ENCODE results near the gene MBD5. TPM values are rescaled to one million over a fixed set of nuclear protein-coding genes. Genes with fewer than 3 reads are reported as not detected.
"Not testable (repeated sequence)": the region's sequence is repeated elsewhere in the genome, so short reads cannot be mapped to it uniquely, and the experiment has no call there.

The MBD5 gene
- total RNA-seq, 4 donors from 2014 or later = 15.4 to 43.0 (median 18.4) TPM

GRCh38 chr2:148540022-148540421, 519.1 kb downstream of the MBD5 start:
- ATAC-seq (ENCODE audit: low FRiP score) = no peak

GRCh38 chr2:148541792-148542191, 520.9 kb downstream of the MBD5 start:
- TF ChIP-seq CTCF (IDR thresholded peaks at IDR 0.05) = no peak
- DNase-seq (ENCODE audit: low spot score) (no peak), ATAC-seq (ENCODE audit: low FRiP score) (no peak)

More at GRCh38 chr2:148540022-148540421, 519.1 kb downstream of the MBD5 start:
- no peak for TF ChIP-seq CTCF (IDR thresholded peaks at IDR 0.05)
- no peak for DNase-seq (ENCODE audit: low spot score)

GRCh38 chr2:148542614-148543013, 521.7 kb downstream of the MBD5 start:
- ATAC-seq (ENCODE audit: low FRiP score) (no peak), DNase-seq (ENCODE audit: low spot score) (no peak)
- no peak for TF ChIP-seq CTCF (IDR thresholded peaks at IDR 0.05)

GRCh38 chr2:148543088-148543540, 522.2 kb downstream of the MBD5 start:
- not testable (repeated sequence) for DNase-seq (ENCODE audit: low spot score); ATAC-seq (ENCODE audit: low FRiP score)

GRCh38 chr2:148545390-148546256, 524.7 kb downstream of the MBD5 start:
- ATAC-seq (ENCODE audit: low FRiP score) = no peak

GRCh38 chr2:148546270-148546669, 525.4 kb downstream of the MBD5 start:
- TF ChIP-seq CTCF (IDR thresholded peaks at IDR 0.05) = no peak
- DNase-seq (ENCODE audit: low spot score) (no peak), ATAC-seq (ENCODE audit: low FRiP score) (no peak)

More at GRCh38 chr2:148545390-148546256, 524.7 kb downstream of the MBD5 start:
- no peak for DNase-seq (ENCODE audit: low spot score)
- TF ChIP-seq CTCF (IDR thresholded peaks at IDR 0.05) = no peak

- DNase-seq (ENCODE audit: low spot score) = no peak
- TF ChIP-seq CTCF (IDR thresholded peaks at IDR 0.05) = no peak
- no peak for ATAC-seq (ENCODE audit: low FRiP score)
These were observed 528.0 kb downstream of the MBD5 start for GRCh38 chr2:148548716-148549400.

Data from omental fat pad (tissue), 4 donors.